T-cell (primary cell): Measurements from ENCODE around the gene AP3D1. TPM values are rescaled to one million over a fixed set of nuclear protein-coding genes. Genes with fewer than 3 reads are reported as not detected.

Experiments
- ATAC-seq, 4 experiments: fragments of 200-7000 bp in 3 of 4; fragments of 150-1000 bp in 1 of 4; cut with Tn5 transposase; replicated peaks in 1 of 4; 1 replicate in 3 of 4; 2 replicates in 1 of 4; pipeline ENCODE4 v1.10.0; 2021; ENCODE audit warnings: moderate library complexity in 3 of 4, mild to moderate bottlenecking in 2 of 4, moderate number of reproducible peaks in 1 of 4
- CTCF ChIA-PET, 2 donors: fragments of 300-600 bp; sonication (Branson Sonifier 250); formaldehyde crosslinking; loops; one replicate each; lab custom pipeline; 2022; ENCODE audit warnings: antibody characterized with exemption in 2 of 2; lab: Charles Lee
- POLR2A ChIA-PET, 2 donors: fragments of 300-600 bp; sonication (Branson Sonifier 250); formaldehyde crosslinking; loops; one replicate each; lab custom pipeline; 2022; ENCODE audit warnings: antibody characterized with exemption in 2 of 2; lab: Charles Lee
- DNase-seq, 35 experiments: peaks; one replicate each; pipeline versions ENCODE4 v3.0.0 to v3.0.0-alpha.2; 2013 to 2023
- H3K27ac ChIP-seq: one replicate; pipeline ENCODE4 v1.5.1; 2013; ENCODE audit warnings: low read length
- H3K27me3 ChIP-seq, 2 experiments: replicated peaks in 1 of 2; 1 replicate in 1 of 2; 2 replicates in 1 of 2; pipeline versions ENCODE4 v1.6.1 to v1.7.0; 2013; ENCODE audit warnings: low read length in 1 of 2, mixed read lengths in 1 of 2; ENCODE audit not compliant: control insufficient read depth in 2 of 2, insufficient read depth in 2 of 2; ENCODE audit errors: extremely low read depth in 1 of 2
- H3K36me3 ChIP-seq, 2 donors: 1 replicate in 1 of 2; 2 replicates in 1 of 2; pipeline versions ENCODE4 v1.6.1 to v1.7.0; 2013; ENCODE audit warnings: low read length in 1 of 2; ENCODE audit not compliant: control insufficient read depth in 2 of 2, insufficient read depth in 1 of 2; ENCODE audit errors: extremely low read depth in 1 of 2
- H3K4me1 ChIP-seq, 2 experiments: 1 replicate in 1 of 2; 2 replicates in 1 of 2; pipeline versions ENCODE4 v1.6.1 to v1.7.0; 2013; ENCODE audit warnings: low read length in 2 of 2, mixed read lengths in 1 of 2; ENCODE audit not compliant: insufficient read depth in 2 of 2, control insufficient read depth in 1 of 2; ENCODE audit errors: extremely low read depth in 1 of 2
- H3K4me3 ChIP-seq, 2 donors: 1 replicate in 1 of 2; 2 replicates in 1 of 2; pipeline versions ENCODE4 v1.5.1 to v1.7.0; 2013; ENCODE audit warnings: mild to moderate bottlenecking in 2 of 2, low read length in 1 of 2, moderate library complexity in 1 of 2; ENCODE audit not compliant: control insufficient read depth in 1 of 2; ENCODE audit errors: extremely low read depth in 1 of 2
- H3K9me3 ChIP-seq: 2 replicates; pipeline ENCODE4 v1.7.0; 2013
- H3K27ac Mint-ChIP-seq, 2 donors: one replicate each; pipeline ENCODE4 v1.8.0; 2020 to 2021; ENCODE audit warnings: mild to moderate bottlenecking in 2 of 2, mixed read lengths in 2 of 2
- H3K27me3 Mint-ChIP-seq, 2 donors: one replicate each; pipeline ENCODE4 v1.8.0; 2021 to 2022; ENCODE audit warnings: mixed read lengths in 2 of 2
- H3K36me3 Mint-ChIP-seq: one replicate; pipeline ENCODE4 v1.8.0; 2021; ENCODE audit warnings: mixed read lengths
- H3K4me1 Mint-ChIP-seq, 3 donors: one replicate each; pipeline ENCODE4 v1.8.0; 2020 to 2022; ENCODE audit warnings: mixed read lengths in 3 of 3, mild to moderate bottlenecking in 1 of 3
- H3K4me3 Mint-ChIP-seq, 3 donors: one replicate each; pipeline ENCODE4 v1.8.0; 2020 to 2022; ENCODE audit warnings: mild to moderate bottlenecking in 3 of 3, mixed read lengths in 3 of 3, moderate library complexity in 3 of 3
- H3K9me3 Mint-ChIP-seq, 3 donors: one replicate each; pipeline ENCODE4 v1.8.0; 2020 to 2022; ENCODE audit warnings: mixed read lengths in 3 of 3
- WGBS: methylation state at CpG from one replicate; pipeline ENCODE4 v1.1.5; 2013; ENCODE audit warnings: missing lambda C conversion rate; ENCODE audit not compliant: insufficient coverage; 5-methylcytosine and 5-hydroxymethylcytosine counted together
- total RNA-seq, 35 experiments: library from RNA in 6 of 35; stranded (reverse) in 6 of 35; fragments of 120-200 nt in 1 of 35; gene quantifications; one replicate each; pipeline versions ENCODE4 v1.2.1 to v1.2.4 and lab custom pipeline; 2013 to 2026

AP3D1 gene
- total RNA-seq, 5 donors from 2014 or later (not counting 1 experiment from before 2014, with no cell fraction given) = 78.6 to 91.5 (median 86.7) TPM

GRCh38 chr19:2184422-2184975 is 33.1 kb upstream of the AP3D1 start:
- Histone ChIP-seq H3K27me3 (no peaks in the 10 kb centered on the region), H3K9me3 (no peaks in the 10 kb centered on the region), H3K4me1 (no peaks in the 10 kb centered on the region), H3K27ac (no peak overlapping the region), H3K36me3 (peaks cover 28 to 43% of the 10 kb centered on the region in 2 donors), H3K4me3 (no peak overlapping the region)
- Mint-ChIP-seq H3K4me3 (no peak overlapping the region), H3K4me1 (peaks cover 9 to 18% (median 17%) of the 10 kb centered on the region in 3 donors), H3K27me3 (no peaks in the 10 kb centered on the region), H3K9me3 (no peaks in the 10 kb centered on the region), H3K36me3 (peaks cover 13% of the 10 kb centered on the region), H3K27ac (no peak overlapping the region)
- CTCF ChIA-PET = no interaction called here
- ATAC-seq (no peak), DNase-seq (no peak)
- POLR2A ChIA-PET = no interaction called here
- WGBS = 85% methylated on average over 19 of the region's 22 CpGs

GRCh38 chr19:2181633-2181997 is 30.2 kb upstream of the AP3D1 start:
- Histone ChIP-seq H3K36me3 (peaks cover 12 to 34% of the 10 kb centered on the region in 2 donors), H3K27ac (no peak overlapping the region), H3K27me3 (no peaks in the 10 kb centered on the region), H3K4me1 (peaks cover 0 to 4% of the 10 kb centered on the region in 2 experiments), H3K9me3 (no peaks in the 10 kb centered on the region), H3K4me3 (no peak overlapping the region)
- Mint-ChIP-seq H3K4me3 (no peak overlapping the region), H3K9me3 (no peaks in the 10 kb centered on the region), H3K27me3 (no peaks in the 10 kb centered on the region), H3K27ac (no peak overlapping the region), H3K4me1 (peaks cover 9 to 24% (median 15%) of the 10 kb centered on the region in 3 donors), H3K36me3 (peaks cover 10% of the 10 kb centered on the region)
- POLR2A ChIA-PET = interaction anchor here in 1 of 2 donors (1.1 kb wide), 1 partner anchor 22 kb away, joined by 5 read pairs; no protein-coding TSS in a partner anchor
- CTCF ChIA-PET = no interaction called here
- WGBS = 98% methylated on average over 7 of the region's 9 CpGs
- no peak for DNase-seq
- ATAC-seq = no peak

- H3K27ac Mint-ChIP-seq = no peak overlapping the region
- peaks cover 10% of the 10 kb centered on the region for H3K36me3 Mint-ChIP-seq
- H3K9me3 ChIP-seq = no peaks in the 10 kb centered on the region
Measured at GRCh38 chr19:2180881-2181632, 29.7 kb upstream of the AP3D1 start.

GRCh38 chr19:2180114-2180513 is 28.7 kb upstream of the AP3D1 start:
- Histone ChIP-seq H3K27ac (no peak overlapping the region), H3K4me3 (no peak overlapping the region), H3K36me3 (peaks cover 7 to 25% of the 10 kb centered on the region in 2 donors), H3K27me3 (no peaks in the 10 kb centered on the region), H3K9me3 (no peaks in the 10 kb centered on the region), H3K4me1 (peaks cover 0 to 4% of the 10 kb centered on the region in 2 experiments)
- Mint-ChIP-seq H3K36me3 (peaks cover 8% of the 10 kb centered on the region), H3K9me3 (no peaks in the 10 kb centered on the region), H3K27me3 (no peaks in the 10 kb centered on the region), H3K27ac (no peak overlapping the region), H3K4me3 (no peak overlapping the region), H3K4me1 (peaks cover 6 to 24% (median 13%) of the 10 kb centered on the region in 3 donors)
- CTCF ChIA-PET = no interaction called here
- WGBS = 94% methylated on average over 19 of the region's 19 CpGs
- DNase-seq (no peak), ATAC-seq (no peak)
- POLR2A ChIA-PET = no interaction called here

More at GRCh38 chr19:2180881-2181632, 29.7 kb upstream of the AP3D1 start:
- peaks cover 9 to 24% (median 15%) of the 10 kb centered on the region in 3 donors for H3K4me1 Mint-ChIP-seq
- ATAC-seq = no peak
- Histone ChIP-seq H3K4me1 (peaks cover 0 to 4% of the 10 kb centered on the region in 2 experiments), H3K27me3 (no peaks in the 10 kb centered on the region), H3K4me3 (no peak overlapping the region), H3K36me3 (peaks cover 10 to 30% of the 10 kb centered on the region in 2 donors), H3K27ac (no peak overlapping the region)
- POLR2A ChIA-PET = interaction anchor here in 1 of 2 donors (1.1 kb wide), 1 partner anchor 22 kb away, joined by 5 read pairs; no protein-coding TSS in a partner anchor
- H3K4me3 Mint-ChIP-seq = no peak overlapping the region
- no peaks in the 10 kb centered on the region for H3K9me3 Mint-ChIP-seq
- CTCF ChIA-PET = no interaction called here
- no peak for DNase-seq
- WGBS = 96% methylated on average over 17 of the region's 22 CpGs
- H3K27me3 Mint-ChIP-seq = no peaks in the 10 kb centered on the region

- H3K36me3 ChIP-seq = peaks cover 7 to 24% of the 10 kb centered on the region in 2 donors
- Mint-ChIP-seq H3K4me1 (peaks cover 9 to 22% (median 12%) of the 10 kb centered on the region in 3 donors), H3K27ac (no peak overlapping the region), H3K36me3 (peaks cover 3% of the 10 kb centered on the region), H3K9me3 (no peaks in the 10 kb centered on the region), H3K4me3 (no peak overlapping the region), H3K27me3 (no peaks in the 10 kb centered on the region)
- ATAC-seq = no peak
- no peak overlapping the region for H3K27ac ChIP-seq
- ChIA-PET CTCF (no interaction called here), POLR2A (no interaction called here)
- 95% methylated on average over 17 of the region's 17 CpGs for WGBS
- H3K9me3 ChIP-seq = no peaks in the 10 kb centered on the region
- H3K4me1 ChIP-seq = peaks cover 0 to 4% of the 10 kb centered on the region in 2 experiments
- H3K27me3 ChIP-seq = no peaks in the 10 kb centered on the region
- H3K4me3 ChIP-seq = no peak overlapping the region
- DNase-seq = no peak
Measured at GRCh38 chr19:2179095-2179494, 27.7 kb upstream of the AP3D1 start.

GRCh38 chr19:2176337-2176994 is 25.1 kb upstream of the AP3D1 start:
- peaks cover 23 to 25% (median 24%) of the 10 kb centered on the region in 3 donors for H3K4me1 Mint-ChIP-seq
- CTCF ChIA-PET = no interaction called here
- no peak for ATAC-seq

More at GRCh38 chr19:2176337-2176994, 25.1 kb upstream of the AP3D1 start:
- POLR2A ChIA-PET = no interaction called here
- no peak overlapping the region for H3K27ac Mint-ChIP-seq
- no peaks in the 10 kb centered on the region for H3K27me3 ChIP-seq
- H3K9me3 Mint-ChIP-seq = no peaks in the 10 kb centered on the region
- no peak for DNase-seq
- no peak overlapping the region for H3K27ac ChIP-seq
- no peak overlapping the region for H3K4me3 ChIP-seq
- H3K4me3 Mint-ChIP-seq = no peak overlapping the region
- peaks cover 0 to 18% of the 10 kb centered on the region in 2 experiments for H3K4me1 ChIP-seq
- H3K36me3 ChIP-seq = peaks cover 7 to 13% of the 10 kb centered on the region in 2 donors
- H3K27me3 Mint-ChIP-seq = no peaks in the 10 kb centered on the region
- H3K9me3 ChIP-seq = no peaks in the 10 kb centered on the region
- no peaks in the 10 kb centered on the region for H3K36me3 Mint-ChIP-seq
- 95% methylated on average over 15 of the region's 22 CpGs for WGBS
